ENCODE measurements around the gene PTCD3.

DNA sequence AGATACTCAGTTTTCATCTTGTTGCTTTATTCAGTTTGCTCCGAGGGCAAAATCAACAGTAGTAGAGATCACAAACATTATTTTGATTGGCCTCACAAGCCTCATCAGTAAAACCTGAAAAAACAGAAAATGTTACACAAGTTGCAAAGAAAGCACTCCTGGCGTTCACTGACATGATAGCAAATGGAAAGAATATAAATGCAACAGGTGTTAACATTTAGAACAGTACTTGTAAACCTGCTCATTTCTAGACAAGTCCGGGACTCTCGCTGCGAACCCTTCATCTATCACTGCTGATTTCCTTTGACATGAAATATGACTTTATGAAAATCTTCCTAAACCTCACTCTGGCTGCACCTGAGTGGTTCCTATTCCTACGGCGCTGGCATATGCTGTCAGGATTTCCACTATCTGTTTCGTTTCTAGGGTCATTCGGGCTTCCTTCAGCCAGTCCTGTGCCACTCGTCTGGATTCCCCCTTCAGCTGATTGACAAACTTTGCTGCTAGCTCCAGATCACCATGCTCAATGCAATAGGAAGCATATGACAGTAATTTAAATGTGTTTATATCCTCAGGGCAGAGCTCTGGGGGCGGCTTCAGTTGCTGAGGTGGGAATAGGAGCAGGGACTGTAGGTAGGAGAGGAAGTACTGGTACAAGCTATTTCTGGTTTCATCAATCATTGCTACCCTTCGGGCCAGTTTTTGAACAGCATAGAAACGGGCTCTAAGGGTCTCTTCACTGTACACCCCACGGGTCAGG lies 38.1 kb downstream of the PTCD3 start:
- TF ChIP-seq CTCF (IDR thresholded peaks at IDR 0.05; ENCODE audit: poor library complexity, severe bottlenecking) (no peak), RAD21 (conservative IDR thresholded peaks at IDR 0.05) (no peak), EZH2 (IDR thresholded peaks at IDR 0.05; ENCODE audit: borderline replicate concordance, insufficient read depth, low read length, poor library complexity, severe bottlenecking) (no peak), REST (IDR thresholded peaks at IDR 0.05; ENCODE audit: borderline replicate concordance) (no peak), EP300 (conservative IDR thresholded peaks at IDR 0.05; ENCODE audit: poor library complexity, severe bottlenecking) (no peak), TAF1 (IDR thresholded peaks at IDR 0.05; ENCODE audit: low read depth) (no peak)
